ENCODE measurements around the gene ESR1. TPM values are rescaled to one million over a fixed set of nuclear protein-coding genes. Genes with fewer than 3 reads are reported as not detected.

ESR1 gene
- total RNA-seq (2021; fragmentation: NEBNext Ultra II Directional; extraction: Animal tissue kit (Norgen Biotek cat#: 25700)): under 1 TPM; 0.07 to 0.63 (median 0.40) TPM
- long read RNA-seq: 0 reads

DNA sequence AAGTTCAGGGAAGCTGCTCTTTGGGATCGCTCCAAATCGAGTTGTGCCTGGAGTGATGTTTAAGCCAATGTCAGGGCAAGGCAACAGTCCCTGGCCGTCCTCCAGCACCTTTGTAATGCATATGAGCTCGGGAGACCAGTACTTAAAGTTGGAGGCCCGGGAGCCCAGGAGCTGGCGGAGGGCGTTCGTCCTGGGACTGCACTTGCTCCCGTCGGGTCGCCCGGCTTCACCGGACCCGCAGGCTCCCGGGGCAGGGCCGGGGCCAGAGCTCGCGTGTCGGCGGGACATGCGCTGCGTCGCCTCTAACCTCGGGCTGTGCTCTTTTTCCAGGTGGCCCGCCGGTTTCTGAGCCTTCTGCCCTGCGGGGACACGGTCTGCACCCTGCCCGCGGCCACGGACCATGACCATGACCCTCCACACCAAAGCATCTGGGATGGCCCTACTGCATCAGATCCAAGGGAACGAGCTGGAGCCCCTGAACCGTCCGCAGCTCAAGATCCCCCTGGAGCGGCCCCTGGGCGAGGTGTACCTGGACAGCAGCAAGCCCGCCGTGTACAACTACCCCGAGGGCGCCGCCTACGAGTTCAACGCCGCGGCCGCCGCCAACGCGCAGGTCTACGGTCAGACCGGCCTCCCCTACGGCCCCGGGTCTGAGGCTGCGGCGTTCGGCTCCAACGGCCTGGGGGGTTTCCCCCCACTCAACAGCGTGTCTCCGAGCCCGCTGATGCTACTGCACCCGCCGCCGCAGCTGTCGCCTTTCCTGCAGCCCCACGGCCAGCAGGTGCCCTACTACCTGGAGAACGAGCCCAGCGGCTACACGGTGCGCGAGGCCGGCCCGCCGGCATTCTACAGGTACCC is at the start of gene ESR1:
Gene ESR1, plus strand, starts transcription at position 170 of the 858 bp plus-strand sequence. Its CDS starts 231 bp downstream, at position 401.
- TF ChIP-seq, protein P1, sequence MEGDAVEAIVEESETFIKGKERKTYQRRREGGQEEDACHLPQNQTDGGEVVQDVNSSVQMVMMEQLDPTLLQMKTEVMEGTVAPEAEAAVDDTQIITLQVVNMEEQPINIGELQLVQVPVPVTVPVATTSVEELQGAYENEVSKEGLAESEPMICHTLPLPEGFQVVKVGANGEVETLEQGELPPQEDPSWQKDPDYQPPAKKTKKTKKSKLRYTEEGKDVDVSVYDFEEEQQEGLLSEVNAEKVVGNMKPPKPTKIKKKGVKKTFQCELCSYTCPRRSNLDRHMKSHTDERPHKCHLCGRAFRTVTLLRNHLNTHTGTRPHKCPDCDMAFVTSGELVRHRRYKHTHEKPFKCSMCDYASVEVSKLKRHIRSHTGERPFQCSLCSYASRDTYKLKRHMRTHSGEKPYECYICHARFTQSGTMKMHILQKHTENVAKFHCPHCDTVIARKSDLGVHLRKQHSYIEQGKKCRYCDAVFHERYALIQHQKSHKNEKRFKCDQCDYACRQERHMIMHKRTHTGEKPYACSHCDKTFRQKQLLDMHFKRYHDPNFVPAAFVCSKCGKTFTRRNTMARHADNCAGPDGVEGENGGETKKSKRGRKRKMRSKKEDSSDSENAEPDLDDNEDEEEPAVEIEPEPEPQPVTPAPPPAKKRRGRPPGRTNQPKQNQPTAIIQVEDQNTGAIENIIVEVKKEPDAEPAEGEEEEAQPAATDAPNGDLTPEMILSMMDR (IDR thresholded peaks at IDR 0.05): no peak
- Mint-ChIP-seq H3K4me1 (ENCODE audit: low read depth) (peaks cover 6% of the 10 kb centered on the region), H3K36me3 (ENCODE audit: low read depth) (0 out of 2 replicates have a peak, but pooled peaks cover 3% of the 10 kb centered on the region), H3K27ac (no peak within 1 kb of the TSS), H3K9me3 (peaks cover 4% of the 10 kb centered on the region; the same call in 1 of the 2 replicates), H3K27me3 (ENCODE audit: insufficient read depth) (peaks cover 23% of the 10 kb centered on the region), H3K4me3 (no peak within 1 kb of the TSS)
- no peak for DNase-seq

DNA sequence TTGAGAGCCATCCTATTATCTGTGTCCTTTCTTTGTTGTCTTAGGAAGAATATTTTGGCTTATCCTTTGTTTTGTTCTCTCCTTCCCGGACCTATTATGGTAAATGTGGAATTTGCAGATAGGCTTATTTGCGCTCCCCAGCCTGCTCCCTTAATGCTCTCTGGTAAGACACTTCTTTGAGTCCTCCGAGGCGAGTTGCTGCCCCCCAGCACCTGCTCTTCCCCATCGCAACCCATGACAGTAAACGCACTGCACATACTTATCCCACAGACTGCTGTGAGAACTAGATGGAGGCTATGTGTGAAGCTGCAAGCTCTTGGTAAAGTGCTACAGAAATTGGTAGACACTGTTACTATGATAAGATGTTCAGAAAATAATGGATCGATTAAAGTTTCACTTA is 47.0 kb upstream of the ESR1 start:
- Mint-ChIP-seq H3K9me3 (no peaks in the 10 kb centered on the region), H3K27me3 (ENCODE audit: insufficient read depth) (no peaks in the 10 kb centered on the region; the same call in 1 of the 2 replicates), H3K36me3 (ENCODE audit: low read depth) (no peaks in the 10 kb centered on the region), H3K4me3 (no peak overlapping the region), H3K27ac (no peak overlapping the region), H3K4me1 (ENCODE audit: low read depth) (peaks cover 18% of the 10 kb centered on the region)
- DNase-seq: no peak
- TF ChIP-seq, protein P1 (IDR thresholded peaks at IDR 0.05): no peak

DNA sequence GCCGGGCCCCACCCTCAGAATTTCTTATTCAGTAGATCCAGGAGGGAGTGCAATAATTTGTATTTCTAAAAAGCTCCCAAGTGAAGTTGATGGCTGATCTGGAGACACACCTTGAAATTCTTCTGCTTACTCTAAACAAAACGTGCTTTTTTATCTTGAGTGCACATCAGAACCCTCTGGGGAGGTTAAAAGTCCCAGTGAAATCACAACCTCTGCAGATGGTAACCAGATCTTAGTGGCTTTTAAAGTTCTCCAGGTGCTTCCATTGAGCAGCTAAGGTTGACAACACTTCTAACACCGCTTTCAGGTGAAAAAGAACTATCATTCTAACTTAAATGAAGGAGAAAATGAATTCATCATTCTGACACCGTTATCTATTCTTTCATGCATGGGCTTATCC is 45.6 kb upstream of the ESR1 start:
- no peaks in the 10 kb centered on the region for H3K36me3 Mint-ChIP-seq (ENCODE audit: low read depth)
- no peaks in the 10 kb centered on the region for H3K9me3 Mint-ChIP-seq
- H3K27ac Mint-ChIP-seq: no peak overlapping the region
- TF ChIP-seq, protein P1 (IDR thresholded peaks at IDR 0.05): no peak
- no peak for DNase-seq
- H3K4me3 Mint-ChIP-seq: no peak overlapping the region
- peaks cover 27% of the 10 kb centered on the region for H3K4me1 Mint-ChIP-seq (ENCODE audit: low read depth)
- no peaks in the 10 kb centered on the region; the same call in 1 of the 2 replicates for H3K27me3 Mint-ChIP-seq (ENCODE audit: insufficient read depth)

DNA sequence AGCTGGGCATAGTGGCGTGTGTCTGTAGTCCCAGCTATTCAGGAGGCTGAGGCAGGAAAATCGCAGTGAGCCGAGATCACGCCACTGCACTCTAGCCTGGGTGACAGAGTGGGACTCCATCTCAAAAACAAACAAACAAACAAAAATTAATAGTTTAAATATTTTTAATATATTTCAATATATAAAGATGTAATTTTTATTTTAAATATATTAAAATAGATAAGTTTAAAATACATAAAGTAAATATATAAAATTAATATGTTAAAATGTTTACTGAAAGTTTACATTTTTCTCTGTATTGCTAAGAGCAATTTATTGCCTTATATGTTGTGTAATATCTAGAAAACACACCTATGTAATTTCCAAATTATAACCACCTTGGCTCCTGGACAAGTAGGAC is 44.7 kb upstream of the ESR1 start:
- Mint-ChIP-seq H3K9me3 (no peaks in the 10 kb centered on the region), H3K27me3 (ENCODE audit: insufficient read depth) (peaks cover under 1% of the 10 kb centered on the region), H3K27ac (no peak overlapping the region), H3K4me1 (ENCODE audit: low read depth) (peaks cover 27% of the 10 kb centered on the region), H3K36me3 (ENCODE audit: low read depth) (no peaks in the 10 kb centered on the region), H3K4me3 (peak overlapping the region; percentile 81)
- no peak for DNase-seq
- TF ChIP-seq, protein P1 (IDR thresholded peaks at IDR 0.05): no peak

DNA sequence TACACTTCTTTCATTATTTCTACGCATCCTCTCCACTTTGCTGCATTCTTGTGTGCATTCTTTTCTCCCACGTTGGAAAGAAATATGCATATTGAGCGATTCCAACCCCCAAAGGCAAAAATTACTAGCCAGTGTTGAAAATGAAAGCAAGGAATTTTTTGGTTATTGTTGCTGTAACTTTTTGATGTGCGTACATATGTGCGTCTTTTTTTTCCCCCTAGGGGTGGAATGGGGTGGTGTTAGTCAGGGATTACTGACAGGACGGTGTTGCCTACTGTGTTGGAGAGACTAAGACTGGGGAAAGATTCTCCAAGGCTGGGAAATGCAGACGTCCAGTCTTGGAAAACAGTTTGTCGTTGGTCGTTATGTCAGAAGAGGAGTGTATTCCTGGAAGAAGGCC is 44.2 kb upstream of the ESR1 start:
- H3K27ac Mint-ChIP-seq: peak overlapping the region; percentile 57; the same call in 1 of the 2 replicates
- H3K4me3 Mint-ChIP-seq: peak overlapping the region; percentile 81
- TF ChIP-seq, protein P1 (IDR thresholded peaks at IDR 0.05): peak; percentile 73

More for the DNA sequence above, 44.2 kb upstream of the ESR1 start:
- DNase-seq: peak; percentile 45
- H3K9me3 Mint-ChIP-seq: no peaks in the 10 kb centered on the region
- peaks cover 27% of the 10 kb centered on the region for H3K4me1 Mint-ChIP-seq (ENCODE audit: low read depth)
- peaks cover 2% of the 10 kb centered on the region for H3K27me3 Mint-ChIP-seq (ENCODE audit: insufficient read depth)
- H3K36me3 Mint-ChIP-seq (ENCODE audit: low read depth): no peaks in the 10 kb centered on the region
